Measurements from ENCODE around the gene CA10.

DNA sequence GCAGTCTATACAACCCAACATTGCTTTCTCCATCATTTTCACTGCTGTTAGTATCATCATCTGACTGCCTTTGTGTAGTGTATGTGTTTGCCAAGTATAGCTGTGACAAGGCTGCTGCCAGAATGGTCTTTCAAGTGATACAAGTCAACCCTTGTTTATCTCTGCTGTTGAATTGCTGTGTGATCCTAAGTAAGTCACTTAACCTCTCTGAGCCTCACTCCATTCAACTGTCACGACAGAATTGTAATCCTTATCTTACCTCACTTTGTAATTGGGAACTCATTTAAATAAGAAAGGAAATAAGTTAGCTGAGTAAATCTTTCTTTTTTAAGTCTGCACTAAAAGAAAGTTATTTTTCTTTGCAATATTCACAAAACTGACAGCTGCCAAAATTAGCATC is 340.6 kb downstream of the CA10 start:
- TF ChIP-seq POLR2A (IDR thresholded peaks at IDR 0.05) (no peak), POLR2AphosphoS5 (IDR thresholded peaks at IDR 0.05) (no peak), EP300 (IDR thresholded peaks at IDR 0.05) (no peak)
- TF ChIP-seq, protein P1, sequence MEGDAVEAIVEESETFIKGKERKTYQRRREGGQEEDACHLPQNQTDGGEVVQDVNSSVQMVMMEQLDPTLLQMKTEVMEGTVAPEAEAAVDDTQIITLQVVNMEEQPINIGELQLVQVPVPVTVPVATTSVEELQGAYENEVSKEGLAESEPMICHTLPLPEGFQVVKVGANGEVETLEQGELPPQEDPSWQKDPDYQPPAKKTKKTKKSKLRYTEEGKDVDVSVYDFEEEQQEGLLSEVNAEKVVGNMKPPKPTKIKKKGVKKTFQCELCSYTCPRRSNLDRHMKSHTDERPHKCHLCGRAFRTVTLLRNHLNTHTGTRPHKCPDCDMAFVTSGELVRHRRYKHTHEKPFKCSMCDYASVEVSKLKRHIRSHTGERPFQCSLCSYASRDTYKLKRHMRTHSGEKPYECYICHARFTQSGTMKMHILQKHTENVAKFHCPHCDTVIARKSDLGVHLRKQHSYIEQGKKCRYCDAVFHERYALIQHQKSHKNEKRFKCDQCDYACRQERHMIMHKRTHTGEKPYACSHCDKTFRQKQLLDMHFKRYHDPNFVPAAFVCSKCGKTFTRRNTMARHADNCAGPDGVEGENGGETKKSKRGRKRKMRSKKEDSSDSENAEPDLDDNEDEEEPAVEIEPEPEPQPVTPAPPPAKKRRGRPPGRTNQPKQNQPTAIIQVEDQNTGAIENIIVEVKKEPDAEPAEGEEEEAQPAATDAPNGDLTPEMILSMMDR (IDR thresholded peaks at IDR 0.05) = no peak

All from sigmoid colon (tissue), 4 donors.